ENCODE measurements around the gene RTKN. TPM values are rescaled to one million over a fixed set of nuclear protein-coding genes. Genes with fewer than 3 reads are reported as not detected.

Gene RTKN
- total RNA-seq, 5 donors from 2014 or later (not counting 1 experiment from before 2014, with no cell fraction given), result 0.93 to 1.7 (median 0.96) TPM; not detected in 1

DNA sequence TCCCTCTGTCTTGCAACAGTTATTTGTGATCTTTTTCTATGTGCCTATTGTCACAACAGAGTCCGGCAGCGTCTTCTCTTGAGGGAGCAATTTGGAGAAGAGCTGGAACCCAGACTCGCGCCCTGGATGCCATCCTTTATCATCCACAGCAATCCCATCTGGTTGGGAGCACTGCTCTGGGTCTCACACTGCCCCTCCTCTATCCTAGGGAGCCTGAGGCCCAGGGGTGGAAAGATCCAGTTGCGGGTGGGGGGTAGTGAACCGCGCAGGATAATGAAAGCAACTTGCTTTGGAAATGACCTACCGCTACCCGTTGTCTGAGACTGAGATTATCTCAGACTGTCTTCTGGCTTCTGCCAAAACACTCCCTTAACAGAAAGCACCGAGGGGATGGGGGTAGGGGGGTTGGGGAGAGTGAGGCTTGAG, 17.2 kb upstream of the RTKN start:
- DNase-seq (peak in 1 of 35 experiments; percentile 36), ATAC-seq (replicated peaks in 1 of 4) (no peak)
- H3K9me3 ChIP-seq, result no peaks in the 10 kb centered on the region
- H3K4me1 ChIP-seq (ENCODE audit: control insufficient read depth in 1 of 2, extremely low read depth in 1 of 2, insufficient read depth in 2 of 2, low read length in 2 of 2), result peaks cover 32 to 47% of the 10 kb centered on the region in 2 experiments
- no peaks in the 10 kb centered on the region for H3K27me3 ChIP-seq (replicated peaks in 1 of 2; ENCODE audit: control insufficient read depth in 2 of 2, extremely low read depth in 1 of 2, insufficient read depth in 2 of 2, low read length in 1 of 2)
- H3K36me3 Mint-ChIP-seq, result peaks cover 5% of the 10 kb centered on the region
- H3K36me3 ChIP-seq (ENCODE audit: control insufficient read depth in 2 of 2, extremely low read depth in 1 of 2, insufficient read depth in 1 of 2, low read length in 1 of 2), result peaks cover 6 to 24% of the 10 kb centered on the region in 2 donors
- H3K4me1 Mint-ChIP-seq, result peaks cover 61 to 74% (median 66%) of the 10 kb centered on the region in 3 donors
- peak overlapping the region; percentile 99 for H3K27ac ChIP-seq (ENCODE audit: low read length)
- peak overlapping the region; percentile 93 to 96 for H3K4me3 ChIP-seq (ENCODE audit: control insufficient read depth in 1 of 2, extremely low read depth in 1 of 2, low read length in 1 of 2)
- H3K4me3 Mint-ChIP-seq, result peak overlapping the region; percentile 93 to 99 (median 97)
- CTCF ChIA-PET, result interaction anchor here in 1 of 2 donors (0.5 to 1.9 kb wide), 8 partner anchors 9 to 73 kb away, joined by 3 to 14 read pairs (median 4); partner anchors contain the start of genes CCDC142, MRPL53 and TTC31
- H3K9me3 Mint-ChIP-seq, result no peaks in the 10 kb centered on the region
- WGBS (ENCODE audit: insufficient coverage), result 6% methylated on average over 2 of the region's 10 CpGs
- no peaks in the 10 kb centered on the region for H3K27me3 Mint-ChIP-seq
- POLR2A ChIA-PET, result interaction anchor here (0.6 to 1.7 kb wide), 7 partner anchors 9 to 259 kb away, joined by 4 to 15 read pairs (median 4); partner anchors contain the start of gene MRPL53 (in 1 of the 2)
- H3K27ac Mint-ChIP-seq, result peak overlapping the region; percentile 99

DNA sequence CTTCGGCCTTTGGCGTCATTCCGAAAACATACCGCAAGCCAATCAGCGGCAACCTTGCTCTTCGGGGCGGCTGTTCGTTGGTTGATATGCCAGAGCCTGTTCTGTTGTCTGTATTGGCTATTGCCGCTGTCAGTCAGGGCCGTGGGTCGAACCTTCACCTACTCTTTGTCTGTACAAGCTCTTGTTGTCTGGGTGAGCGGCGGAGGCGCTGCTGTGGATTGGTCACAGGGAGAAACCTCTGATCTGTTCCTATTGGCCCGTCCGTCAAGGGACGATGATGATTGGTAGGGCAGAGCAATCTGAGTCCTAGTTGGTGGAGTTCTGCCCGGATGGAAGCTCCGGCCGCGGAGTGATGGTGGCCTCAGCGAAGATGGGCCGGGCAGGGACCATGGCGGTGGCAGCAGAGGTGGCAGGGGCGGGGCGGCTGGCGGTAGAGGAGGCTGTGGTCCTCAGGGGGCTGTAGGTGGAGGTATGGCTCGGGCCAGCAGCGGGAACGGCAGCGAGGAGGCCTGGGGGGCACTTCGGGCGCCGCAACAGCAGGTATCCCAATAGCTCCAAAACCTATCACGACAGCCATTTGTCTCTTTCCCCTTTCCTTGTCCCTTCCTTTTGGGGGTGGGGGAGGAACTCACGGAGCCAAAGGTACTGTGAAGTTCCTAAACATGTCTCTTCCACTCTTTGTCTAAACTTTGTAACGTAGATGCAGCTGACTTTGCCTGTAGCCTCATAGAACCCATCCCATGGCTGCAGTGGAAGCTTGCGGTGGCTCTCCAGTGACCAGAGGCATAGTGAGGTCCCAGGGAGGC, 16.6 kb upstream of the RTKN start, which contains the start of gene WBP1:
Gene WBP1, plus strand, starts transcription at position 307 of the 806 bp plus-strand sequence. Its CDS starts 165 bp downstream, at position 472.
- WGBS (ENCODE audit: insufficient coverage), result 2% methylated on average over 20 of the region's 38 CpGs
- Histone ChIP-seq H3K4me1 (ENCODE audit: control insufficient read depth in 1 of 2, extremely low read depth in 1 of 2, insufficient read depth in 2 of 2, low read length in 2 of 2) (peaks cover 32 to 44% of the 10 kb centered on the region in 2 experiments), H3K9me3 (no peaks in the 10 kb centered on the region), H3K4me3 (ENCODE audit: control insufficient read depth in 1 of 2, extremely low read depth in 1 of 2, low read length in 1 of 2) (peak within 1 kb of the TSS; percentile 93 to 96), H3K36me3 (ENCODE audit: control insufficient read depth in 2 of 2, extremely low read depth in 1 of 2, insufficient read depth in 1 of 2, low read length in 1 of 2) (peaks cover 6 to 24% of the 10 kb centered on the region in 2 donors), H3K27ac (ENCODE audit: low read length) (peak within 1 kb of the TSS; percentile 99), H3K27me3 (replicated peaks in 1 of 2; ENCODE audit: control insufficient read depth in 2 of 2, extremely low read depth in 1 of 2, insufficient read depth in 2 of 2, low read length in 1 of 2) (no peaks in the 10 kb centered on the region)
- Mint-ChIP-seq H3K27me3 (no peaks in the 10 kb centered on the region), H3K27ac (peak within 1 kb of the TSS; percentile 99), H3K9me3 (no peaks in the 10 kb centered on the region), H3K4me3 (peak within 1 kb of the TSS; percentile 93 to 99 (median 97)), H3K36me3 (peaks cover 5% of the 10 kb centered on the region), H3K4me1 (peaks cover 59 to 71% (median 64%) of the 10 kb centered on the region in 3 donors)
- peak; percentile 82 to 84 (median 82) for ATAC-seq (replicated peaks in 1 of 4)
- DNase-seq, result peak; percentile 96 to 100 (median 100)
- ChIA-PET POLR2A (interaction anchor here (0.5 to 1.7 kb wide), 15 partner anchors 9 to 259 kb away, joined by 3 to 15 read pairs (median 4); partner anchors contain the start of genes C2orf81 (in 1 of the 2), CCDC142 (in 1 of the 2), MRPL53 (in 1 of the 2) and TTC31 (in 1 of the 2)), CTCF (interaction anchor here (0.5 to 1.9 kb wide), 10 partner anchors 10 to 395 kb away, joined by 3 to 14 read pairs (median 4); partner anchors contain the start of genes CCDC142 (in 1 of the 2), MRPL53 (in 1 of the 2) and TTC31 (in 1 of the 2))

DNA sequence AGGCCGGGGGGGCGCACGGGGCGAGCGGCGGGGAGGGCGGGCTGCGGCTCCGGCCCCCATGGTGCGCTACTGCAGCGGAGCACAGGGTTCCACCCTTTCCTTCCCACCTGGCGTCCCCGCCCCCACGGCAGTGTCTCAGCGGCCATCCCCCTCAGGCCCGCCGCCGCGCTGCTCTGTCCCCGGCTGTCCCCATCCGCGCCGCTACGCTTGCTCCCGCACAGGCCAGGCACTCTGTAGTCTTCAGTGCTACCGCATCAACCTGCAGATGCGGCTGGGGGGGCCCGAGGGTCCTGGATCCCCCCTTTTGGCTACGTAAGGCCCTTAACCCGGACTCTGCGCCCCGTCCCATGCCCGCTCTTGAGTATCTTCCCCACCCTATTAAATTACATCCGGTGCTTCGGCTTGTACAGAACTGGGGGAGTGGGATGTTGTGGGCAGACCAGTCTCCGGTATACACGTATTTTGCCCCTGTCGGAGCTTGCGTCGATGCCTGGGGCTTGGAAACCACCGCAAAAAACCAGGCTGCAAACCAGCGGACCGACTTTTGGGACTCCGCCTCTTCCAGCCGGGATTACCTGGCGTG, 15.9 kb upstream of the RTKN start:
- no peaks in the 10 kb centered on the region for H3K9me3 ChIP-seq
- Mint-ChIP-seq H3K4me1 (peaks cover 60 to 71% (median 64%) of the 10 kb centered on the region in 3 donors), H3K9me3 (no peaks in the 10 kb centered on the region), H3K36me3 (peaks cover 2% of the 10 kb centered on the region), H3K27ac (peak overlapping the region; percentile 99), H3K4me3 (peak overlapping the region; percentile 93 to 99 (median 97)), H3K27me3 (no peaks in the 10 kb centered on the region)
- peaks cover 4 to 19% of the 10 kb centered on the region in 2 donors for H3K36me3 ChIP-seq (ENCODE audit: control insufficient read depth in 2 of 2, extremely low read depth in 1 of 2, insufficient read depth in 1 of 2, low read length in 1 of 2)
- H3K4me1 ChIP-seq (ENCODE audit: control insufficient read depth in 1 of 2, extremely low read depth in 1 of 2, insufficient read depth in 2 of 2, low read length in 2 of 2), result peaks cover 36 to 46% of the 10 kb centered on the region in 2 experiments
- POLR2A ChIA-PET, result interaction anchor here (0.5 to 1.7 kb wide), 13 partner anchors 9 to 97 kb away, joined by 3 to 15 read pairs (median 4); partner anchors contain the start of genes C2orf81 (in 1 of the 2), CCDC142 (in 1 of the 2), MRPL53 (in 1 of the 2) and TTC31 (in 1 of the 2)
- H3K27me3 ChIP-seq (replicated peaks in 1 of 2; ENCODE audit: control insufficient read depth in 2 of 2, extremely low read depth in 1 of 2, insufficient read depth in 2 of 2, low read length in 1 of 2), result no peaks in the 10 kb centered on the region
- peak overlapping the region; percentile 69 to 96 for H3K4me3 ChIP-seq (ENCODE audit: control insufficient read depth in 1 of 2, extremely low read depth in 1 of 2, low read length in 1 of 2)
- peak overlapping the region; percentile 99 for H3K27ac ChIP-seq (ENCODE audit: low read length)
- DNase-seq (peak in 34 of 35 experiments; percentile 52 to 85 (median 72)), ATAC-seq (replicated peaks in 1 of 4) (peak; percentile 49 to 69 (median 52))
- under 1% methylated on average over 36 of the region's 46 CpGs for WGBS (ENCODE audit: insufficient coverage)
- CTCF ChIA-PET, result interaction anchor here (0.5 to 1.9 kb wide), 7 partner anchors 10 to 395 kb away, joined by 3 to 14 read pairs (median 4); partner anchors contain the start of genes CCDC142 (in 1 of the 2), MRPL53 (in 1 of the 2) and TTC31 (in 1 of the 2)

DNA sequence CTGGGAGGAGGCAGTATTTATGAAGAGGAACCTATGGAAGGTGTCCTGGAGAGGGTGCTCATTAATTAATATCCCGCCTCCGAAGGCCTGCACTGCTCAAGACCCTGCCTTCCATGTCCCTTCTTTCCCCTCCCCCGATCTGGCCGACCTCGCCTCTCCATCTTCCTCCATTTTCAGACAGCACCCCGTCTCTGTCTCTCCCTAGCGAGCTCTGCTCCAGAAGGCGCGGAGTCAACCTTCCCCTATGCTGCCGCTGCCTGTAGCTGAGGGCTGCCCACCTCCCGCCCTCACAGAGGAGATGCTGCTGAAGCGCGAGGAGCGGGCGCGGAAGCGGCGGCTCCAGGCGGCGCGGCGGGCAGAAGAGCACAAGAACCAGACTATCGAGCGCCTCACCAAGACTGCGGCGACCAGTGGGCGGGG, 15.4 kb upstream of the RTKN start:
- H3K27me3 Mint-ChIP-seq, result no peaks in the 10 kb centered on the region
- CTCF ChIA-PET, result interaction anchor here in 1 of 2 donors (0.6 to 3.3 kb wide), 3 partner anchors 16 to 167 kb away, joined by 3 to 24 read pairs (median 6); partner anchors contain the start of genes CCDC142, MRPL53 and TTC31
- peak overlapping the region; percentile 65 to 96 for H3K4me3 ChIP-seq (ENCODE audit: control insufficient read depth in 1 of 2, extremely low read depth in 1 of 2, low read length in 1 of 2)

DNA sequence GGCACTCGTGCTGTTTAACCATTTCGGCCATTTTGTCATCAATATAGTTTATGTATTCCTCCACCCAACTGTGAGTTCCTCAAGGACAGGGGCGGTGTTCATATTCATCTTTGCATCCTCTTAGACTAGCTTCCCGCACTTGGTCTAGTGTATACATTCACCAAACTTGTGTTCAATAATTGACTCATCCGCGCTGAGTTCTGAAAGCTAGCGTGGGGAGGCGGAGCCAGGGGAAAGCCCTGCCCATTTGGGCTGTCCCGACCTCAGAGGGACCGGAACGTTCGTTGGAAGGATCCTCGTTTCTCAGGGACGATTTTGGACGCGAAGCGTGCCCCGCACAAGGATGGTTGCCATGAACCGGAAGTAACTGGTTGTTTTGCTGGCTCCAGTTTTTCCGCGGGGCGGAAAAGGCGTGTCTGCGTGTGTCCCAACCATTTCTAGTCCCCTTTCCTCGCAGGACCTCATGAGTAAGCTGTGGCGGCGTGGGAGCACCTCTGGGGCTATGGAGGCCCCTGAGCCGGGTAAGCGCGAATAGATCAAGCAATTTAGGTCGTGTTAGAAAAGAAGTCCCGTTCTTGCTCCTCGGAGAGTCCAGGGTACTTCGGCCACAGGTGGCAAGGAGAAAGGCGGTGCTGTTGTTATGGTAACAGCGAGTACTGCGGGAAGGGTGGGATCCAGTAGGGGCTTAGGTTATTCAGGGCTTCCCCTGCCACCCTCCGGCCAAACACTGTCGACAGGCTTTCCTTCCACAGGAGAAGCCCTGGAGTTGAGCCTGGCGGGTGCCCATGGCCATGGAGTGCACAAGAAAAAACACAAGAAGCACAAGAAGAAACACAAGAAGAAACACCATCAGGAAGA, 13.1 kb upstream of the RTKN start, which contains the start of gene INO80B:
Gene INO80B, plus strand, starts transcription at position 434 of the 858 bp plus-strand sequence. Its CDS starts 30 bp downstream, at position 464.
- Histone ChIP-seq H3K9me3 (no peaks in the 10 kb centered on the region), H3K36me3 (ENCODE audit: control insufficient read depth in 2 of 2, extremely low read depth in 1 of 2, insufficient read depth in 1 of 2, low read length in 1 of 2) (peaks cover 0 to 4% of the 10 kb centered on the region in 2 donors), H3K4me3 (ENCODE audit: control insufficient read depth in 1 of 2, extremely low read depth in 1 of 2, low read length in 1 of 2) (peak within 1 kb of the TSS; percentile 68 to 89), H3K27me3 (replicated peaks in 1 of 2; ENCODE audit: control insufficient read depth in 2 of 2, extremely low read depth in 1 of 2, insufficient read depth in 2 of 2, low read length in 1 of 2) (no peaks in the 10 kb centered on the region), H3K27ac (ENCODE audit: low read length) (peak within 1 kb of the TSS; percentile 59), H3K4me1 (ENCODE audit: control insufficient read depth in 1 of 2, extremely low read depth in 1 of 2, insufficient read depth in 2 of 2, low read length in 2 of 2) (peaks cover 40 to 54% of the 10 kb centered on the region in 2 experiments)
- peak; percentile 37 to 60 (median 44) for ATAC-seq (replicated peaks in 1 of 4)
- no peaks in the 10 kb centered on the region for H3K36me3 Mint-ChIP-seq
- H3K27me3 Mint-ChIP-seq, result no peaks in the 10 kb centered on the region
- ChIA-PET CTCF (interaction anchor here (0.8 to 3.3 kb wide), 4 partner anchors 12 to 40 kb away, joined by 3 to 24 read pairs (median 4); partner anchors contain the start of genes CCDC142 (in 1 of the 2) and TTC31 (in 1 of the 2)), POLR2A (interaction anchor here in 1 of 2 donors (0.6 kb wide), 1 partner anchor 26 kb away, joined by 4 read pairs; no protein-coding TSS in a partner anchor)
- peak; percentile 88 to 100 (median 94) for DNase-seq
- H3K4me3 Mint-ChIP-seq, result peak within 1 kb of the TSS; percentile 93 to 99 (median 97)
- H3K9me3 Mint-ChIP-seq, result no peaks in the 10 kb centered on the region
- peaks cover 60 to 68% (median 67%) of the 10 kb centered on the region in 3 donors for H3K4me1 Mint-ChIP-seq
- 0% methylated on average over 33 of the region's 40 CpGs for WGBS (ENCODE audit: insufficient coverage)
- H3K27ac Mint-ChIP-seq, result peak within 1 kb of the TSS; percentile 97 to 99

More for the DNA sequence above, 15.4 kb upstream of the RTKN start:
- POLR2A ChIA-PET, result interaction anchor here (0.8 to 1.4 kb wide), 5 partner anchors 16 to 720 kb away, joined by 3 to 15 read pairs (median 3); partner anchors contain the start of genes MRPL53 (in 1 of the 2) and TPRKB (in 1 of the 2)
- peak overlapping the region; percentile 99 for H3K27ac ChIP-seq (ENCODE audit: low read length)
- no peaks in the 10 kb centered on the region for H3K9me3 Mint-ChIP-seq
- H3K36me3 ChIP-seq (ENCODE audit: control insufficient read depth in 2 of 2, extremely low read depth in 1 of 2, insufficient read depth in 1 of 2, low read length in 1 of 2), result peaks cover 0 to 14% of the 10 kb centered on the region in 2 donors
- H3K9me3 ChIP-seq, result no peaks in the 10 kb centered on the region
- no peaks in the 10 kb centered on the region for H3K36me3 Mint-ChIP-seq
- H3K27ac Mint-ChIP-seq, result peak overlapping the region; percentile 97 to 99
- peaks cover 40 to 51% of the 10 kb centered on the region in 2 experiments for H3K4me1 ChIP-seq (ENCODE audit: control insufficient read depth in 1 of 2, extremely low read depth in 1 of 2, insufficient read depth in 2 of 2, low read length in 2 of 2)
- H3K4me3 Mint-ChIP-seq, result peak overlapping the region; percentile 93 to 99 (median 97)
- under 1% methylated on average over 23 of the region's 27 CpGs for WGBS (ENCODE audit: insufficient coverage)
- H3K4me1 Mint-ChIP-seq, result peaks cover 63 to 75% (median 69%) of the 10 kb centered on the region in 3 donors
- peak in 1 of 35 experiments; percentile 87 for DNase-seq
- ATAC-seq (replicated peaks in 1 of 4), result no peak
- no peaks in the 10 kb centered on the region for H3K27me3 ChIP-seq (replicated peaks in 1 of 2; ENCODE audit: control insufficient read depth in 2 of 2, extremely low read depth in 1 of 2, insufficient read depth in 2 of 2, low read length in 1 of 2)
